Measurements from ENCODE around the gene CMPK2. TPM values are rescaled to one million over a fixed set of nuclear protein-coding genes. Genes with fewer than 3 reads are reported as not detected.

The CMPK2 gene
- total and polyA plus RNA-seq, 7 donors, result 1.3 to 4.2 (median 1.7) TPM

GRCh38 chr2:6841537-6842287 is 24.0 kb downstream of the CMPK2 start:
- peaks cover 47% of the 10 kb centered on the region for H3K9me3 ChIP-seq
- no peaks in the 10 kb centered on the region for H3K27me3 ChIP-seq (ENCODE audit: insufficient read depth in 3 of 3, low read length in 2 of 3)
- WGBS, 3 donors, result 75 to 86% (median 85%) methylated on average over 2 of the region's 2 CpGs
- no peak for ATAC-seq
- no peak overlapping the region for H3K27ac ChIP-seq
- no peak overlapping the region for H3K4me3 ChIP-seq
- TF ChIP-seq CTCF (IDR thresholded peaks at IDR 0.05), result no peak
- no peaks in the 10 kb centered on the region for H3K4me1 ChIP-seq
- intact Hi-C loops (cut with DNase I), result no loop called here
- DNase-seq, result no peak
- H3K36me3 ChIP-seq (ENCODE audit: insufficient read depth in 1 of 2, low read depth in 1 of 2), result no peaks in the 10 kb centered on the region

GRCh38 chr2:6838673-6839319 is 26.9 kb downstream of the CMPK2 start:
- H3K27me3 ChIP-seq (ENCODE audit: insufficient read depth in 3 of 3, low read length in 2 of 3), result no peaks in the 10 kb centered on the region
- no peaks in the 10 kb centered on the region for H3K36me3 ChIP-seq (ENCODE audit: insufficient read depth in 1 of 2, low read depth in 1 of 2)
- intact Hi-C loops (cut with DNase I), result no loop called here
- peaks cover 30% of the 10 kb centered on the region for H3K9me3 ChIP-seq
- no peak for TF ChIP-seq CTCF (IDR thresholded peaks at IDR 0.05)
- no peak for ATAC-seq
- DNase-seq, result no peak
- 79 to 91% (median 86%) methylated on average over 4 of the region's 4 CpGs for WGBS, 3 donors
- H3K4me1 ChIP-seq, result no peaks in the 10 kb centered on the region
- no peak overlapping the region for H3K27ac ChIP-seq
- no peak overlapping the region for H3K4me3 ChIP-seq

- no peak for TF ChIP-seq CTCF (IDR thresholded peaks at IDR 0.05)
- ATAC-seq (no peak), DNase-seq (no peak)
- Histone ChIP-seq H3K4me3 (no peak overlapping the region), H3K27ac (no peak overlapping the region), H3K27me3 (ENCODE audit: insufficient read depth in 3 of 3, low read length in 2 of 3) (no peaks in the 10 kb centered on the region), H3K4me1 (no peaks in the 10 kb centered on the region), H3K9me3 (peaks cover 22% of the 10 kb centered on the region), H3K36me3 (ENCODE audit: insufficient read depth in 1 of 2, low read depth in 1 of 2) (no peaks in the 10 kb centered on the region)
- intact Hi-C loops (cut with DNase I), result no loop called here
Observed at GRCh38 chr2:6835467-6835866, 30.2 kb downstream of the CMPK2 start.

- H3K4me3 ChIP-seq, result no peak overlapping the region
- intact Hi-C loops (cut with DNase I), result no loop called here
- no peaks in the 10 kb centered on the region for H3K36me3 ChIP-seq (ENCODE audit: insufficient read depth in 1 of 2, low read depth in 1 of 2)
- TF ChIP-seq CTCF (IDR thresholded peaks at IDR 0.05), result no peak
- H3K27ac ChIP-seq, result no peak overlapping the region
- DNase-seq, result no peak
- no peaks in the 10 kb centered on the region for H3K27me3 ChIP-seq (ENCODE audit: insufficient read depth in 3 of 3, low read length in 2 of 3)
- no peaks in the 10 kb centered on the region for H3K4me1 ChIP-seq
- ATAC-seq, result no peak
- peaks cover 20% of the 10 kb centered on the region for H3K9me3 ChIP-seq
Observed at GRCh38 chr2:6834163-6834562, 31.5 kb downstream of the CMPK2 start.

- no peak for ATAC-seq
- 88 to 97% (median 95%) methylated on average over 2 of the region's 2 CpGs for WGBS, 3 donors
- H3K27ac ChIP-seq, result no peak overlapping the region
- H3K36me3 ChIP-seq (ENCODE audit: insufficient read depth in 1 of 2, low read depth in 1 of 2), result no peaks in the 10 kb centered on the region
- DNase-seq, result no peak
- peaks cover 16% of the 10 kb centered on the region for H3K9me3 ChIP-seq
- no peaks in the 10 kb centered on the region for H3K4me1 ChIP-seq
- H3K4me3 ChIP-seq, result no peak overlapping the region
- H3K27me3 ChIP-seq (ENCODE audit: insufficient read depth in 3 of 3, low read length in 2 of 3), result no peaks in the 10 kb centered on the region
- no peak for TF ChIP-seq CTCF (IDR thresholded peaks at IDR 0.05)
- intact Hi-C loops (cut with DNase I), result no loop called here
Observed at GRCh38 chr2:6833300-6833604, 32.5 kb downstream of the CMPK2 start.
